Gastrocnemius medialis (tissue), 4 donors: ENCODE data around the gene SH2D7.

ENCODE experiments used
- CTCF ChIP-seq, 5 experiments: fragments of 450-650 bp in 3 of 5; fragments of 200-600 bp in 2 of 5; sonication (generic) in 2 of 5; IDR thresholded peaks in 4 of 5; conservative IDR thresholded peaks in 1 of 5; 1 replicate in 4 of 5; 2 replicates in 1 of 5; pipeline ENCODE4 v1.5.1; 2016 to 2019; ENCODE audit warnings: antibody characterized with exemption in 5 of 5, mild to moderate bottlenecking in 3 of 5, moderate library complexity in 3 of 5
- POLR2A ChIP-seq, 2 donors: fragments of 450-650 bp; IDR thresholded peaks; one replicate each; pipeline ENCODE4 v1.6.1; 2017; ENCODE audit warnings: antibody characterized with exemption in 2 of 2, mild to moderate bottlenecking in 2 of 2, moderate library complexity in 2 of 2

DNA sequence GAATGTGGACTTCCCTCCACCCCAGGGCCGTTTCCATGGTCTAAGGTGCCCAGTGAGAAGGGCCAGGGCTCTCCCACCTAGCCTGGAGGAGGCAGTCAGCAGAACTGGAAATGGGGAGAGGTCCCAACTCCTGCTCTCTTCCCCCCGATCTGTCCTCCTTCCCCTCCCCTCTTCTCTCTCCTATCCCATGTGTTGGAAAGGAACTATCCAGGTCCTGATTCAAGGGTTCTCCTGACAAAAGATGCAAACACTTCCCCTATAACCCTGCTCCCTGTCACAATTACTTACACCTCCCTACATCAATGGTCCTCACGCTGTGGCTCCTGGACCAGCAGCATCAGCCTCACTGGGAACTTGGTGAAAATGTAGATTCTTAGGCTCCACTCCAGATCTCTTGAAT, 32.9 kb downstream of the SH2D7 start:
- TF ChIP-seq CTCF (IDR thresholded peaks at IDR 0.05 in 4 of 5, conservative IDR thresholded peaks at IDR 0.05 in 1 of 5) = no peak
- no peak for TF ChIP-seq POLR2A (IDR thresholded peaks at IDR 0.05)
